Measurements from ENCODE around the gene FAM98C. TPM values are rescaled to one million over a fixed set of nuclear protein-coding genes. Genes with fewer than 3 reads are reported as not detected.

FAM98C gene
- total and polyA plus RNA-seq, 2 of the 13 experiments (the other 11 are each of a cell fraction or from before 2014, with no cell fraction given), result 10.0 to 11.5 TPM

DNA sequence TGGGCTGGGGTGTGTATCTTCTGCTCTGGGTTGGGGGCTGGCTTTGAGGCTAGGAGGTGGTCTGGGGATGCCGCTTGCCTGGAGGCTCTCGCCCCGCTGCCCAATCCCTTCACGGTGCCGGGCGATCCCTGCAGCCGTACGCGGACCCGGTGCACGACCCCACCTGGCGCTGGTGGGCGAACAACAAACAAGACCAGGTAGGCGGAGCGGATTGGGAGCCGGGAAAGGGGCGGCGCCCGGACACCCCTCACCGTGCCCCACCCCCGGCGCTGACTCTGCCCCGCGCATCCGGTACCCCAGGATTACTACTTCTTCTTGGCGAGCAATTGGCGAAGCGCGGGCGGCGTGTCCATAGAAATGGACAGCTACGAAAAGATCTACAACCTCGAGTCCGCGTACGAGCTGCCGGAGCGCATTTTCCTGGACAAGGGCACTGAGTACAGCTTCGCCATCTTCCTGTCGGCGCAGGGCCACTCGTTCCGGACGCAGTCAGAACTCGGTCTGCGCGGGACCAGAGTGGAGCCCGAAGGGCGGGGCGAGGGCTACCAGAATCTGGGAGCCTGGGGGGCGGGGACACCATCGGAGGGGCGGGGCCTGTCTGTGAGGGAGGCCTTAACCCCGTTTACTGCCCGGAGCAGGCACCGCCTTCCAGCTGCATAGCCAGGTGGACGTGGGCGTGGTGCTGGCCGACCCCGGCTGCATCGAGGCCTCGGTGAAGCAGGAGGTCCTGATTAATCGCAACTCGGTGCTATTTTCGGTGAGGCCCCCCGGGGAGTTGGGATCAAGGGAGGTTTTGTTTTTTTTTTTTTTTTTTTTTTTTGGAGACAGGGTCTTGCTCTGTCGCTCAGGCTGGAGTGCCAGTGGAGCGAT lies 40.6 kb upstream of the FAM98C start (continued):
- TF ChIP-seq, protein P1, sequence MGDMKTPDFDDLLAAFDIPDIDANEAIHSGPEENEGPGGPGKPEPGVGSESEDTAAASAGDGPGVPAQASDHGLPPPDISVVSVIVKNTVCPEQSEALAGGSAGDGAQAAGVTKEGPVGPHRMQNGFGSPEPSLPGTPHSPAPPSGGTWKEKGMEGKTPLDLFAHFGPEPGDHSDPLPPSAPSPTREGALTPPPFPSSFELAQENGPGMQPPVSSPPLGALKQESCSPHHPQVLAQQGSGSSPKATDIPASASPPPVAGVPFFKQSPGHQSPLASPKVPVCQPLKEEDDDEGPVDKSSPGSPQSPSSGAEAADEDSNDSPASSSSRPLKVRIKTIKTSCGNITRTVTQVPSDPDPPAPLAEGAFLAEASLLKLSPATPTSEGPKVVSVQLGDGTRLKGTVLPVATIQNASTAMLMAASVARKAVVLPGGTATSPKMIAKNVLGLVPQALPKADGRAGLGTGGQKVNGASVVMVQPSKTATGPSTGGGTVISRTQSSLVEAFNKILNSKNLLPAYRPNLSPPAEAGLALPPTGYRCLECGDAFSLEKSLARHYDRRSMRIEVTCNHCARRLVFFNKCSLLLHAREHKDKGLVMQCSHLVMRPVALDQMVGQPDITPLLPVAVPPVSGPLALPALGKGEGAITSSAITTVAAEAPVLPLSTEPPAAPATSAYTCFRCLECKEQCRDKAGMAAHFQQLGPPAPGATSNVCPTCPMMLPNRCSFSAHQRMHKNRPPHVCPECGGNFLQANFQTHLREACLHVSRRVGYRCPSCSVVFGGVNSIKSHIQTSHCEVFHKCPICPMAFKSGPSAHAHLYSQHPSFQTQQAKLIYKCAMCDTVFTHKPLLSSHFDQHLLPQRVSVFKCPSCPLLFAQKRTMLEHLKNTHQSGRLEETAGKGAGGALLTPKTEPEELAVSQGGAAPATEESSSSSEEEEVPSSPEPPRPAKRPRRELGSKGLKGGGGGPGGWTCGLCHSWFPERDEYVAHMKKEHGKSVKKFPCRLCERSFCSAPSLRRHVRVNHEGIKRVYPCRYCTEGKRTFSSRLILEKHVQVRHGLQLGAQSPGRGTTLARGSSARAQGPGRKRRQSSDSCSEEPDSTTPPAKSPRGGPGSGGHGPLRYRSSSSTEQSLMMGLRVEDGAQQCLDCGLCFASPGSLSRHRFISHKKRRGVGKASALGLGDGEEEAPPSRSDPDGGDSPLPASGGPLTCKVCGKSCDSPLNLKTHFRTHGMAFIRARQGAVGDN (CRISPR knock-in tag; IDR thresholded peaks at IDR 0.05), result peak; percentile 50
- TF ChIP-seq ZNF225 (CRISPR knock-in tag; IDR thresholded peaks at IDR 0.05), result peak; percentile 46; the same call in 1 of the 2 replicates
- TF ChIP-seq HMGXB4 (CRISPR knock-in tag; IDR thresholded peaks at IDR 0.05; ENCODE audit: borderline replicate concordance in 1 of 2, low read depth in 1 of 2), result 0 out of 4 replicates have a peak, but pooled peaks of 1 of the 2 experiments have one; percentile 36
- TF ChIP-seq ZNF274 (CRISPR knock-in tag; IDR thresholded peaks at IDR 0.05), result peak; percentile 60; the same call in 1 of the 2 replicates
- TF ChIP-seq, protein P2, sequence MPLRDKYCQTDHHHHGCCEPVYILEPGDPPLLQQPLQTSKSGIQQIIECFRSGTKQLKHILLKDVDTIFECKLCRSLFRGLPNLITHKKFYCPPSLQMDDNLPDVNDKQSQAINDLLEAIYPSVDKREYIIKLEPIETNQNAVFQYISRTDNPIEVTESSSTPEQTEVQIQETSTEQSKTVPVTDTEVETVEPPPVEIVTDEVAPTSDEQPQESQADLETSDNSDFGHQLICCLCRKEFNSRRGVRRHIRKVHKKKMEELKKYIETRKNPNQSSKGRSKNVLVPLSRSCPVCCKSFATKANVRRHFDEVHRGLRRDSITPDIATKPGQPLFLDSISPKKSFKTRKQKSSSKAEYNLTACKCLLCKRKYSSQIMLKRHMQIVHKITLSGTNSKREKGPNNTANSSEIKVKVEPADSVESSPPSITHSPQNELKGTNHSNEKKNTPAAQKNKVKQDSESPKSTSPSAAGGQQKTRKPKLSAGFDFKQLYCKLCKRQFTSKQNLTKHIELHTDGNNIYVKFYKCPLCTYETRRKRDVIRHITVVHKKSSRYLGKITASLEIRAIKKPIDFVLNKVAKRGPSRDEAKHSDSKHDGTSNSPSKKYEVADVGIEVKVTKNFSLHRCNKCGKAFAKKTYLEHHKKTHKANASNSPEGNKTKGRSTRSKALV (CRISPR knock-in tag; IDR thresholded peaks at IDR 0.05), result 0 out of 2 replicates have a peak, but pooled peaks have one; percentile 41
- TF ChIP-seq HDAC1 (CRISPR knock-in tag; IDR thresholded peaks at IDR 0.05), result 0 out of 2 replicates have a peak, but pooled peaks have one; percentile 33
- no peak for TF ChIP-seq FOXA1 (IDR thresholded peaks at IDR 0.05)
- TF ChIP-seq FOXA1 (CRISPR knock-in tag; IDR thresholded peaks at IDR 0.05), result 0 out of 2 replicates have a peak, but pooled peaks have one; percentile 23
- TF ChIP-seq, protein P3, sequence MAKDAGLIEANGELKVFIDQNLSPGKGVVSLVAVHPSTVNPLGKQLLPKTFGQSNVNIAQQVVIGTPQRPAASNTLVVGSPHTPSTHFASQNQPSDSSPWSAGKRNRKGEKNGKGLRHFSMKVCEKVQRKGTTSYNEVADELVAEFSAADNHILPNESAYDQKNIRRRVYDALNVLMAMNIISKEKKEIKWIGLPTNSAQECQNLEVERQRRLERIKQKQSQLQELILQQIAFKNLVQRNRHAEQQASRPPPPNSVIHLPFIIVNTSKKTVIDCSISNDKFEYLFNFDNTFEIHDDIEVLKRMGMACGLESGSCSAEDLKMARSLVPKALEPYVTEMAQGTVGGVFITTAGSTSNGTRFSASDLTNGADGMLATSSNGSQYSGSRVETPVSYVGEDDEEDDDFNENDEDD (CRISPR knock-in tag; IDR thresholded peaks at IDR 0.05; ENCODE audit: borderline replicate concordance), result no peak
- TF ChIP-seq, protein P4, sequence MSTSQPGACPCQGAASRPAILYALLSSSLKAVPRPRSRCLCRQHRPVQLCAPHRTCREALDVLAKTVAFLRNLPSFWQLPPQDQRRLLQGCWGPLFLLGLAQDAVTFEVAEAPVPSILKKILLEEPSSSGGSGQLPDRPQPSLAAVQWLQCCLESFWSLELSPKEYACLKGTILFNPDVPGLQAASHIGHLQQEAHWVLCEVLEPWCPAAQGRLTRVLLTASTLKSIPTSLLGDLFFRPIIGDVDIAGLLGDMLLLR (CRISPR knock-in tag; IDR thresholded peaks at IDR 0.05), result no peak
- TF ChIP-seq RBM22 (optimal IDR thresholded peaks at IDR 0.05; ENCODE audit: low read length), result no peak
